ENCODE measurements around the gene RAB3GAP1.

Gene RAB3GAP1

DNA sequence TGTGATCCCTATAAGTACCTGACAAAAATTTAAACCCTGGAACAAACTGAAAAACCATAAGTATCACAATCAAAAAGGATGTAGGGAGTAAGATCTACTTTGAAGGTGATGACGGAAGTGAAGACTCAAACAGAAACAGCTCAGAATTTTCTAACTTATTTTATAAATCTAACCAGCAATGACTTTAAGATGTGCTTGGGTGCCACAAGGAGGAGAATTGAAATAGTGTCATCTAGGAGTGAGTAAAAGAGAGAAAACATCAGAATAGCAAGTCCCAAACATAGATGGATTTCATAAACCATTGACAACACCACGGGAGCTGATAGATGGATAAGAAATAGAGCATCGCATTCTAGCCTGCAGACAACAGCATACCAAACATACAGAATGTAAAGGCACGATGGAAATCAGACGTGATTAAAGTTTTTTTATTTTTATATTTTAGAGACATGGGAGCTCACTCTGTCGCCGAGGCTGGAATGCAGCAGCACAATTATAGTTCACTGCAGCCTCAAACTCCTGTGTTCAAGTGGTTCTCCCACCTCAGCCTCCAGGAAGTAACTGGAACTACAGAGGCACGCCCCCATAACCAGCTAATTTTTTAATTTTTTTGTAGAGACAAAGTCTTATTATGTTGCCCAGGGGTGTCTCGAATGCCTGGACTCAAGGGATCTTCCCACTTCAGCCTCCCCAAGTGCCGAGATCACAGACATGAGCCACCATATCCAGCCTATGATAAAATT lies 41.7 kb upstream of the RAB3GAP1 start:
- CTCF ChIA-PET: no interaction called here
- POLR2A ChIA-PET: interaction anchor here (0.6 kb wide), 1 partner anchor 1003 kb away, joined by 3 read pairs; no protein-coding TSS in a partner anchor
- no peak for DNase-seq (ENCODE audit: extremely low spot score)
- TF ChIP-seq ZNF384 (IDR thresholded peaks at IDR 0.05) (no peak), SUZ12 (IDR thresholded peaks at IDR 0.05) (no peak), TARDBP (IDR thresholded peaks at IDR 0.05) (no peak), FOXM1 (IDR thresholded peaks at IDR 0.05; ENCODE audit: borderline replicate concordance) (no peak), FOXA1 (IDR thresholded peaks at IDR 0.05) (no peak), SP1 (IDR thresholded peaks at IDR 0.05) (no peak), NFRKB (IDR thresholded peaks at IDR 0.05) (no peak), FOXK2 (IDR thresholded peaks at IDR 0.05) (no peak), L3MBTL2 (conservative IDR thresholded peaks at IDR 0.05) (no peak), CTBP1 (IDR thresholded peaks at IDR 0.05; ENCODE audit: borderline replicate concordance) (no peak), LEF1 (IDR thresholded peaks at IDR 0.05; ENCODE audit: borderline replicate concordance) (no peak), HDGF (IDR thresholded peaks at IDR 0.05; ENCODE audit: borderline replicate concordance) (no peak), BHLHE40 (IDR thresholded peaks at IDR 0.05; ENCODE audit: borderline replicate concordance) (no peak), ARNT (IDR thresholded peaks at IDR 0.05) (no peak), ELF4 (IDR thresholded peaks at IDR 0.05) (no peak)
- TF ChIP-seq, protein P1, sequence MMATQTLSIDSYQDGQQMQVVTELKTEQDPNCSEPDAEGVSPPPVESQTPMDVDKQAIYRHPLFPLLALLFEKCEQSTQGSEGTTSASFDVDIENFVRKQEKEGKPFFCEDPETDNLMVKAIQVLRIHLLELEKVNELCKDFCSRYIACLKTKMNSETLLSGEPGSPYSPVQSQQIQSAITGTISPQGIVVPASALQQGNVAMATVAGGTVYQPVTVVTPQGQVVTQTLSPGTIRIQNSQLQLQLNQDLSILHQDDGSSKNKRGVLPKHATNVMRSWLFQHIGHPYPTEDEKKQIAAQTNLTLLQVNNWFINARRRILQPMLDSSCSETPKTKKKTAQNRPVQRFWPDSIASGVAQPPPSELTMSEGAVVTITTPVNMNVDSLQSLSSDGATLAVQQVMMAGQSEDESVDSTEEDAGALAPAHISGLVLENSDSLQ (IDR thresholded peaks at IDR 0.05): no peak

DNA sequence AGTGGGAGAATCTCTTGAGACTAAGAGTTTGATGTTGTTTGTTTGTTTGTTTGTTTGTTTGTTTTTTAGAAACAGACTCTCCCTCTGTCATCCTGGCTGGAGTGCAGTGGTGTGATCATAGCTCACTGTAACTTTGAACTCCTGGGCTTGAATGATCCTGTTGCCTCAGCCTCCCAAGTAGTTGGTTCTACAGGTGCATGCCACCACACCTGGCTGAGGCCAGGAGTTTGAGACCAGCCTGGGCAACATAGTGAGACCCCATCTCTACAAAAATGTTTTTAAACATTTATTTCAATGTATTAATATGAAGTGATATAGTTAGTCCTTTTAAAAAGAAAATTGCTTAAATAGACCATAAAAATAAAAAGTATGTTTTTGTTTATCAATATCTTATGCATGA lies 40.5 kb upstream of the RAB3GAP1 start:
- ChIA-PET CTCF (no interaction called here), POLR2A (no interaction called here)
- TF ChIP-seq CTBP1 (IDR thresholded peaks at IDR 0.05; ENCODE audit: borderline replicate concordance) (no peak), BHLHE40 (IDR thresholded peaks at IDR 0.05; ENCODE audit: borderline replicate concordance) (no peak), NFRKB (IDR thresholded peaks at IDR 0.05) (no peak)
- no peak for DNase-seq (ENCODE audit: extremely low spot score)

DNA sequence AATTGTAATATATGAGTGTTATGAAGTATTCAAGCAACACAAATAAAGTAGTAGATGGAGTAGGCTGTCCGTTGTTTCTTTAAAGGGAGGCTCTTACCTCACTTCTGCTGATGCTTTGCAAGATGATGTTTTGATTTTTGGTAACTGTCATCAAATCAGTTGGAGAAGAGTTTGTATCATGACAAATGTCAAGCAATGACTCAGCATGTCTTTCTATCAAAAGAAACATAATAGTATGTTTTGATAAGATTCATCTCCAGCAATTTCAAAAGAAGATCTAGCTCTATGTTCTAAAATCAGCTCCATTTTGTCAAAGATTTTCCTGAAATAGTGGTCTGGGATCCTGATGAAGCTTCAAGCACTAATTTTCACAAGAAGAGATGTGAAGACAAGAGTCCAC lies 30.5 kb upstream of the RAB3GAP1 start:
- TF ChIP-seq ZNF384 (IDR thresholded peaks at IDR 0.05): no peak
- no peak for TF ChIP-seq FOXA1 (IDR thresholded peaks at IDR 0.05)
- TF ChIP-seq ARNT (IDR thresholded peaks at IDR 0.05): no peak
- TF ChIP-seq, protein P1 (IDR thresholded peaks at IDR 0.05): no peak
- no peak for TF ChIP-seq FOXM1 (IDR thresholded peaks at IDR 0.05; ENCODE audit: borderline replicate concordance)
- TF ChIP-seq SUZ12 (IDR thresholded peaks at IDR 0.05): no peak
- TF ChIP-seq CTBP1 (IDR thresholded peaks at IDR 0.05; ENCODE audit: borderline replicate concordance): no peak
- TF ChIP-seq HDGF (IDR thresholded peaks at IDR 0.05; ENCODE audit: borderline replicate concordance): no peak
- no peak for TF ChIP-seq SP1 (IDR thresholded peaks at IDR 0.05)
- TF ChIP-seq NFRKB (IDR thresholded peaks at IDR 0.05): no peak
- no peak for TF ChIP-seq TARDBP (IDR thresholded peaks at IDR 0.05)
- no peak for TF ChIP-seq LEF1 (IDR thresholded peaks at IDR 0.05; ENCODE audit: borderline replicate concordance)
- no peak for TF ChIP-seq L3MBTL2 (conservative IDR thresholded peaks at IDR 0.05)
- TF ChIP-seq ELF4 (IDR thresholded peaks at IDR 0.05): no peak
- TF ChIP-seq BHLHE40 (IDR thresholded peaks at IDR 0.05; ENCODE audit: borderline replicate concordance): no peak
- no peak for TF ChIP-seq FOXK2 (IDR thresholded peaks at IDR 0.05)
- ChIA-PET CTCF (interaction anchor here (1.0 kb wide), 1 partner anchor 18 kb away, joined by 3 read pairs; no protein-coding TSS in a partner anchor), POLR2A (no interaction called here)
- no peak for DNase-seq (ENCODE audit: extremely low spot score)

DNA sequence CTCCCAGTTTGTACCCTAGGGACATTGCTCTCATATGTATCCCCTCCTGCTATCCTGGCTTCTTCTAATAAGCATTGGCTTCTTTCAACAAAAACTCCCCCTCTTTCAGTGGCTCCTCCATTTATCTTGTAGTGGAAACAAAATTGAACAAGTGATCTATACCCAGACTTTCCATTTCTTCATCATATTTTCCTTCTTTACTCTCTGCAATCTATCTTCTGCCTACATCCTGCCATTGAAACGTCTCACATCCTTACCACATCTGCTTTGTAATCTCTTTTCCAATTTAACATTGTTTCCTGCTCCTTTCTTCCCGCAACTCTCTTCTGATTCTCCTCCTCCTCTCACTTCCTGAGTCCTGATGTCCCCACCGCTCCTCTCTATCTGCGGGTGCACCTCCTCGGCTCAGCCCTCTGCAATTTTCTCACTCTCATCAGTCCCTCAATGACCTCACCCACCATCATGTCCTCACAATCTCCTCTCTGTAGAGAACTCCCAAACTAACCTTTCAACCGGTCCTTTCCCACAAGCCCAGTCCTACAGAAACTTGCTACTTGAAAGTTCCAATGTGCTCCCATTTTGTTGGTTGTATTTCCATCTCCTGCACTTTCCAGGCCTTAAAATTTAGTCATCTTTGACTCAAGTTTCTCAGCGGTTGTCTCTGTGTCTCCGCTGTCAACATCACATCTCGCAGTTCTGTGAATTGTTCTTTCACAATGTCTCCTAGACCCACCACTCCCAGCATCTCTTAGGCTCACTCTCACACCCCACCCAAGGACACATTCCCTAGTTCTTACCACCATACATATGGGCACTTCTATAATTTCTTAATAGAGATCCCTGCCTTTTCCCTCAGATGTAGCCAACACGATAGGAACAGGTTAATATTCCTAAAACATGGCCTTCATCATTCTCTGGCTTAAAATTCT lies 28.9 kb upstream of the RAB3GAP1 start:
- TF ChIP-seq ELF4 (IDR thresholded peaks at IDR 0.05): no peak
- TF ChIP-seq FOXK2 (IDR thresholded peaks at IDR 0.05): no peak
- TF ChIP-seq FOXA1 (IDR thresholded peaks at IDR 0.05): no peak
- TF ChIP-seq, protein P1 (IDR thresholded peaks at IDR 0.05): no peak
- no peak for TF ChIP-seq FOXM1 (IDR thresholded peaks at IDR 0.05; ENCODE audit: borderline replicate concordance)
- no peak for TF ChIP-seq L3MBTL2 (conservative IDR thresholded peaks at IDR 0.05)
- TF ChIP-seq BHLHE40 (IDR thresholded peaks at IDR 0.05; ENCODE audit: borderline replicate concordance): no peak
- TF ChIP-seq SP1 (IDR thresholded peaks at IDR 0.05): no peak
- TF ChIP-seq ARNT (IDR thresholded peaks at IDR 0.05): no peak
- TF ChIP-seq NFRKB (IDR thresholded peaks at IDR 0.05): no peak
- TF ChIP-seq CTBP1 (IDR thresholded peaks at IDR 0.05; ENCODE audit: borderline replicate concordance): no peak
- no peak for TF ChIP-seq SUZ12 (IDR thresholded peaks at IDR 0.05)
- no peak for TF ChIP-seq HDGF (IDR thresholded peaks at IDR 0.05; ENCODE audit: borderline replicate concordance)
- no peak for TF ChIP-seq ZNF384 (IDR thresholded peaks at IDR 0.05)
- TF ChIP-seq TARDBP (IDR thresholded peaks at IDR 0.05): no peak
- TF ChIP-seq LEF1 (IDR thresholded peaks at IDR 0.05; ENCODE audit: borderline replicate concordance): no peak
- DNase-seq (ENCODE audit: extremely low spot score): no peak
- CTCF ChIA-PET: no interaction called here
- POLR2A ChIA-PET: no interaction called here

DNA sequence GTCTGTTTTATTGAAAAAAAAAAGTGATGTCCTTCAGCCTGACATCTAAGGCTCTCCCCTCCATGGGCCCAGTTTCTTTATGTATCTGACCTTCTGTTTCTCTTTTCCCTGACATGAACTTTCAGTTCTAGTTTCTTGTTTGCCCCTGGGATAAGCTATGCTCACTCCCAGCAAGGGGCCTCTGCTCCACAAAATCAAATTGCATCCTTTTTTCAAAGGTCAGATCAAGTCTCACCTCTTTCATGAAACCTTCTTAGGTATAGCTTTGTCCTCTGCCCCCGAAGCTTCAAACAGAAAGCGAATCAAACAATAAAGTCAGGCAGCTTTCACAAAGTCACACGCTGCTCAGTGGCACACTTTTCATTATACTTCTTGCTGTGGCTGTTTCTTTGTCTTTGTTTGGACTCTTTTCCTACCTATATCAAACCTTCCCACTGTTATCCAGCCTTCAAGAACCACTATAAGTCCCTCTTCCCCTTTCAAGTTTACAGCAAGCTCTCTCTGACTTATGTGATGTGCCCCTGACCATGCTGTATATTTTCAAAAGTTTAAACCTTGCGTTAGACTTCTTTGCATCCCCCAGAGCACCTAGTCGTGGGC lies 28.1 kb upstream of the RAB3GAP1 start:
- POLR2A ChIA-PET: no interaction called here

More for the DNA sequence above, 28.1 kb upstream of the RAB3GAP1 start:
- DNase-seq (ENCODE audit: extremely low spot score): no peak
- CTCF ChIA-PET: no interaction called here
- TF ChIP-seq BHLHE40 (IDR thresholded peaks at IDR 0.05; ENCODE audit: borderline replicate concordance) (no peak), SP1 (IDR thresholded peaks at IDR 0.05) (no peak), ZNF384 (IDR thresholded peaks at IDR 0.05) (no peak), ARNT (IDR thresholded peaks at IDR 0.05) (no peak)
- TF ChIP-seq, protein P1 (IDR thresholded peaks at IDR 0.05): no peak
